ENCODE results near the gene MAGEA10. TPM values are rescaled to one million over a fixed set of nuclear protein-coding genes. Genes with fewer than 3 reads are reported as not detected.

Gene MAGEA10
- total RNA-seq, 1 experiment from 2014 or later, result not detected

GRCh38 chrX:152151256-152151655, 12.9 kb upstream of the MAGEA10 start:
- no peak for DNase-seq
- H2BK12ac ChIP-seq (ENCODE audit: insufficient read length, low read depth, low read length), result no peak overlapping the region

More at GRCh38 chrX:152151256-152151655, 12.9 kb upstream of the MAGEA10 start:
- no peak overlapping the region for H4K5ac ChIP-seq (ENCODE audit: insufficient read length, low read depth, low read length)
- H3K56ac ChIP-seq (ENCODE audit: insufficient read length, low read depth, low read length), result no peak overlapping the region
- H3K4me1 Mint-ChIP-seq, result peaks cover 14 to 22% of the 10 kb centered on the region in 2 experiments
- TF ChIP-seq CTCF (conservative IDR thresholded peaks at IDR 0.05), result no peak
- H2AK5ac ChIP-seq (ENCODE audit: insufficient read length, low read length), result no peak overlapping the region
- H3T11ph ChIP-seq (ENCODE audit: low read length), result no peak overlapping the region
- no peak overlapping the region for H3K4ac ChIP-seq (ENCODE audit: low read depth, low read length)
- H3K4me3 Mint-ChIP-seq, result no peak overlapping the region
- H3K4me1 ChIP-seq (ENCODE audit: insufficient read depth, low read length), result peaks cover 6% of the 10 kb centered on the region
- peaks cover 40% of the 10 kb centered on the region for H3K9me3 ChIP-seq (ENCODE audit: control insufficient read depth, low read depth, low read length)
- no peaks in the 10 kb centered on the region for H3K79me1 ChIP-seq (ENCODE audit: insufficient read depth, low read depth, low read length, poor library complexity, severe bottlenecking)
- no peak overlapping the region for H2BK5ac ChIP-seq (ENCODE audit: insufficient read length, low read length)
- H3K18ac ChIP-seq (ENCODE audit: insufficient read length, low read depth, low read length), result no peak overlapping the region
- H2BK15ac ChIP-seq (ENCODE audit: low read depth, low read length), result no peak overlapping the region
- no peaks in the 10 kb centered on the region for H4K20me1 ChIP-seq (ENCODE audit: control insufficient read depth, insufficient read depth, insufficient read length)
- no peak overlapping the region for H2AFZ ChIP-seq (ENCODE audit: low read length)
- no peaks in the 10 kb centered on the region; the same call in 1 of the 2 replicates for H3K27me3 Mint-ChIP-seq (ENCODE audit: low read depth)
- WGBS (ENCODE audit: extremely low coverage, insufficient read length, low lambda C conversion rate), result no CpG with 5 or more reads among the region's 3 CpGs
- no peak overlapping the region for H4K91ac ChIP-seq (ENCODE audit: insufficient read length, low read depth, low read length)
- no peak overlapping the region for H2BK20ac ChIP-seq (ENCODE audit: low read depth, low read length, poor library complexity, severe bottlenecking)
- no peaks in the 10 kb centered on the region for H3K23me2 ChIP-seq (ENCODE audit: insufficient read length, low read depth, low read length, poor library complexity, severe bottlenecking)
- peaks cover 0 to 3% (median 0%) of the 10 kb centered on the region in 3 experiments; a peak in 3 of 7 replicates for H3K36me3 Mint-ChIP-seq (ENCODE audit: insufficient read depth in 1 of 3, low read depth in 3 of 3)
- no peaks in the 10 kb centered on the region for H3K79me2 ChIP-seq (ENCODE audit: insufficient read depth, low read length)
- H3K27me3 ChIP-seq (ENCODE audit: insufficient read depth, low read length), result no peaks in the 10 kb centered on the region
- no peak overlapping the region; a peak in 1 of 7 replicates for H3K27ac Mint-ChIP-seq
- H4K8ac ChIP-seq (replicated peaks; ENCODE audit: insufficient read length, low read depth, low read length), result no peak overlapping the region
- H3K9me3 Mint-ChIP-seq, result peaks cover 65 to 74% of the 10 kb centered on the region in 2 experiments
- H3K9ac ChIP-seq (ENCODE audit: extremely low read depth, insufficient read length, low read length), result no peak overlapping the region
- no peak overlapping the region for H3K14ac ChIP-seq (ENCODE audit: insufficient read depth, low read length)
- H3K23ac ChIP-seq (ENCODE audit: insufficient read length, low read depth, low read length), result no peak overlapping the region
- no peak overlapping the region for H3K4me2 ChIP-seq (ENCODE audit: insufficient read depth, insufficient read length, low read length)
- no peak overlapping the region for H2BK120ac ChIP-seq (ENCODE audit: low read depth, low read length, poor library complexity, severe bottlenecking)
- no peak overlapping the region for H3K27ac ChIP-seq (ENCODE audit: insufficient read length, low read depth, low read length)
